Measurements from ENCODE around the gene UBL7. TPM values are rescaled to one million over a fixed set of nuclear protein-coding genes. Genes with fewer than 3 reads are reported as not detected.
"Not testable (repeated sequence)": the region's sequence is repeated elsewhere in the genome, so short reads cannot be mapped to it uniquely, and the experiment has no call there.

UBL7 gene
- total RNA-seq, 1 experiment from 2014 or later = 54.5 TPM

DNA sequence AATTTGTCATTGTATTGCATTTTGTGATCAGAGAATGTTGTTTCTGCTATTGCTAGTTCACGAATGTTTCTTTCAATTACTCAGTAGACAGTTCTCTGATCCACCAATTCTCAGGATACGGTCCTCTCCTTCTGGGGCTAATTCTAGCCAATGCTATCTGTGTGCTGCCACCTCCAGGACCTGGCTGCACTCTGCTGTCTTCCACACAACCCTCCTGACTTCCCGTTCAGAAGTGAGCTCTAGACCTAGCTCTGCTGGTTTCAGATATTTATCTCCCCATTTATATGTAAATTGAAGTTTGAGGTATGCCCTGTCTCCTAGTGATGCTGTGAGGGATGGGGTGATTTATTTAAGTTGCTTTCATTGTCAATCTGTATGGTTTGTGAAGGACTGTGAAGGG lies 21.7 kb upstream of the UBL7 start:
- H3K9me3 ChIP-seq (replicated peaks) = no peaks in the 10 kb centered on the region
- no peaks in the 10 kb centered on the region for H3K27me3 ChIP-seq (replicated peaks)
- no peak overlapping the region for H3K27ac ChIP-seq
- no peak for DNase-seq (ENCODE audit: low read depth in 1 of 2, low spot score in 2 of 2)
- no peak overlapping the region for H3K4me3 ChIP-seq
- no peaks in the 10 kb centered on the region for H3K36me3 ChIP-seq
- no peaks in the 10 kb centered on the region for H3K4me1 ChIP-seq (replicated peaks)

DNA sequence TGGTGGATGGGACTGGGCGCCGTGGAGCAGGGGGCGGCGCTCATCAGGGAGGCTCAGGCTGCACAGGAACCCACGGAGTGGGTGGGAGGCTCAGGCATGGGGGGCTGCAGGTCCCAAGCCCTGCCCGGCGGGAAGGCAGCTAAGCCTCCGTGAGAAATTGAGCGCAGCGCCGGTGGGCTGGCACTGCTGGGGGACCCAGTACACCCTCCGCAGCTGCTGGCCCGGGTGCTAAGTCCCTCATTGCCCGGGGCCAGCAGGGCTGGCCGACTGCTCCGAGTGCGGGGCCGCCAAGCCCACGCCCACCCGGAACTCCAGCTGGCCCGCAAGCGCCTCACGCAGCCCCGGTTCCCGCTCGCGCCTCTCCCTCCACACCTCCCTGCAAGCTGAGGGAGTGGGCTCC lies 19.4 kb upstream of the UBL7 start:
- not testable (repeated sequence) for H3K4me3 ChIP-seq; H3K4me1 ChIP-seq (replicated peaks); H3K27me3 ChIP-seq (replicated peaks); H3K9me3 ChIP-seq (replicated peaks); DNase-seq (ENCODE audit: low read depth in 1 of 2, low spot score in 2 of 2); H3K27ac ChIP-seq; H3K36me3 ChIP-seq

DNA sequence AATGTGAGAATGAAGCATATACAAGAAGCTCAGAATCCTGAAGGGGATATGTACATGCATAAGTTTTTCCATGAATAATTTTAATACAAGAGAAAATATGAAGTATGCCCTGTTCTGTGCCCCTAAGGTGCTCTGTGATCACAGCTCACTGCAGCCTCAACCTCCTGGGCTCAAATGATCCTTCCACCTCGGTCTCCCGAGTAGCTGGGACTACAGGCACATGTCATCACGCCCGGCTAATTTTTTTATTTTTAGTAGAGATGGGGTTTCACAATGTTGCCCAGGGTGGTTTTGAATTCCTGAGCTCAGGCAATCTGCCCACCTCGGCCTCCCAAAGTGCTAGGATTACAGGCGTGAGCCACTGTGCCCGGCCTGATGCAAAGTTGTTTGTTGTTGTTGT lies 10.7 kb upstream of the UBL7 start:
- H3K9me3 ChIP-seq (replicated peaks); DNase-seq (ENCODE audit: low read depth in 1 of 2, low spot score in 2 of 2); H3K27me3 ChIP-seq (replicated peaks); H3K4me3 ChIP-seq; H3K4me1 ChIP-seq (replicated peaks); H3K27ac ChIP-seq; H3K36me3 ChIP-seq: not testable (repeated sequence)

DNA sequence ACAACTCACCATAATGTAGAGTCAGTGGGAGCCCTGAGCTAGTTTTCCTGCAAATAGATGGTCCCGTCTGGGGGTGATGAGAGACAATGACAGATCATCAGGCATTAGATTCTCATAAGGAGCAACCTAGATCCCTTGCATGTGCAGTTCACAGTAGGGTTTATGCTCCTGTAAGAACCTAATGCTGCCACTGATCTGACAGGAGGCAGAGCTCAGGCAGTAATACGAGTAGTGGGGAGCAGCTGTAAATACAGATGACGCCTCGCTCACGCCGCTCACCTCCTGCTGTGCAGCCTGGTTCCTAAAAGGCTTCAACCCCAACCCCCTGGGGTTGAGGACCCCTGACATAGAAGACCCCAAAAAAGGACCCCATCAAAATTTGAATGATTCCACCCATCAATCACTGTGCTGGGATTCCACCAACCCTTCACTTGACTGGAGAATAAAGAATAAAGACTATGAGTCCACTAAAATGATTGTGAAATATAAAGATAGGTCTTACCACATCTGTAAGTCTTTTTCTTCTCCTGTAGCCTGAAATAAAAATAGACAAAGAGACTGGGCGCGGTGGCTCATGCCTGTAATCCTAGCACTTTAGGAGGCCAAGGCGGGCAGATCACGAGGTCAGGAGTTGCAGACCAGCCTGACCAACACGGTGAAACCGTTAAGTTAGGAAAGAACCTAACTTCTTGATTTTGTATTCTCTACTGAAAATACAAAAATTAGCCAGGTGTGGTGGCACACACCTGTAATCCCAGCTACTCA lies 9.9 kb upstream of the UBL7 start:
- Histone ChIP-seq H3K9me3 (replicated peaks) (no peaks in the 10 kb centered on the region), H3K27ac (no peak overlapping the region), H3K36me3 (peaks cover 4% of the 10 kb centered on the region; the same call in 1 of the 2 replicates), H3K27me3 (replicated peaks) (no peaks in the 10 kb centered on the region), H3K4me3 (no peak overlapping the region), H3K4me1 (replicated peaks) (no peaks in the 10 kb centered on the region)
- DNase-seq (ENCODE audit: low read depth in 1 of 2, low spot score in 2 of 2) = no peak

DNA sequence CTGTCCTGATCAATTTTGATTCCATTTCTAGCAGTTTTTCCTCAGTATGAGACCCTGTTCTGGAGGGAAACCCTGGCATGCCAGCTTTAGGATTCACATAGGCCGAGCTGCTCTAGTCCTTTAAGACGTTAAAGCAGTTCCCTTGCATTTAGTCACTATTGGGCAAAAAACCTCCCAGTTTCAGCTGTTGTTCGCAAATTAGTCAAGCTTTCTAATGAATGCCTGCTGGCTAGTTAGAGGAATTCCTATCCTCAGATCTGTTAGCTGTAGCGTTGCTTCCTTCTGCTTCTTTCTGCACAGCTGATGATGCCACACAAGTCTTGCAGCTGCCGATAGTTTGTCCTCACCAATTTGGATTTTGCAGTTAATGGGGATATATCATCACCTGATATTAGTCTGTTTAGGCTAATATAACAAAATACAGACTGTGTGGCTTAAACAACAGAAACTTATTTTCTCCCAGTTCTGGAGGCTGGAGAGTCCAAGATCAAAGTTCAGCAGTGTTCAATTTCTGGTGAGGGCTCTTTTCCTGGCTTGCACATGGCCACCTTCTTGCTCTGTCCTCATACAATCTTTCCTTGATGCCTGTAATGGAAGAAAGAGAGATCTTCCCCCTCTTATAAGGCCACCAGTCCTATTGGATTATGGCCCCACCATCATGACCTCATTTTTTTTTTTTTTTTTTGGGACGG lies 7.5 kb upstream of the UBL7 start:
- Histone ChIP-seq H3K4me1 (replicated peaks) (peaks cover under 1% of the 10 kb centered on the region; the same call in 1 of the 2 replicates), H3K27ac (no peak overlapping the region), H3K27me3 (replicated peaks) (no peaks in the 10 kb centered on the region), H3K36me3 (peaks cover 4% of the 10 kb centered on the region; the same call in 1 of the 2 replicates), H3K9me3 (replicated peaks) (no peaks in the 10 kb centered on the region), H3K4me3 (no peak overlapping the region)
- DNase-seq (ENCODE audit: low read depth in 1 of 2, low spot score in 2 of 2) = no peak

DNA sequence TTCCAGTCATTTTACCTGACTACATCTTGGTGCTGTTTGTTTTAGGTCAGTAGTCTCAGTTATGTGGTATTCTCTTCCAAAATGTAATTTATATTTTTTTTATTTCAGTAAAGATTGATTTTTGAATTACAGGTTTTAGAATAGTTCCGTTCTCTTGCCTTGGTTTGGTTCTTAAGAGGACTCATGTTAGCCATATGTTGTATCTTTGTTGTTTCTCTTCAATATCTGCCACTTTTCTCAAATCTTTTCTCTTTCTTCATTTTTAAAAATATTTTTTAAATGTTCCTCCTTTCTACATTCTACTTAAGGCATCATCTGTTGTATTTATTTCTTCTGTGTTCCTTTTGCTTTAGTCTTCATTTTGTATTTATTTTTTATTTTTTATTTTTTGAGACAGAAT lies 5.6 kb upstream of the UBL7 start:
- Histone ChIP-seq H3K9me3 (replicated peaks) (no peaks in the 10 kb centered on the region), H3K27ac (no peak overlapping the region), H3K36me3 (no peaks in the 10 kb centered on the region), H3K4me1 (replicated peaks) (peaks cover 16% of the 10 kb centered on the region), H3K27me3 (replicated peaks) (no peaks in the 10 kb centered on the region), H3K4me3 (no peak overlapping the region)
- DNase-seq (ENCODE audit: low read depth in 1 of 2, low spot score in 2 of 2) = no peak

DNA sequence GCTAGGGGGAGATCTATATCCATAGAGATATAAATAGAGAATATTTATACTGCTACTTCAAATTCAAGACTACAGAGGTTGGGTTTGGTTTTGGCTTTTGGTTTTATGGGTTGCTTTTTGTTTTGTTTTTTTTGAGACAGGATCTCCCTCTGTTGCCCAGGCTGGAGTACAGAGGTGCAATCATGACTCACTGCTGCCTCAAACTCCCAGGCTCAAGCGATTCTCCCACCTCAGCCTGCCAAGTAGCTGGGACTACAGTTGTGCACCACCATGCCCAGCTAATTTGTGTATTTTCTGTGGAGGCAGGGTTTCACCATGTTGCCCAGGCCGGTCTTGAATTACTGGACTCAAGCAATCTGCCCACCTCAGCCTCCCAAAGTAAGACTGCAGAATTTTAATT lies 3.9 kb upstream of the UBL7 start:
- H3K4me1 ChIP-seq (replicated peaks) = peaks cover 21% of the 10 kb centered on the region
- no peak for DNase-seq (ENCODE audit: low read depth in 1 of 2, low spot score in 2 of 2)
- H3K27me3 ChIP-seq (replicated peaks) = no peaks in the 10 kb centered on the region
- no peaks in the 10 kb centered on the region for H3K9me3 ChIP-seq (replicated peaks)
- H3K36me3 ChIP-seq = no peaks in the 10 kb centered on the region
- no peak overlapping the region for H3K27ac ChIP-seq
- no peak overlapping the region for H3K4me3 ChIP-seq

DNA sequence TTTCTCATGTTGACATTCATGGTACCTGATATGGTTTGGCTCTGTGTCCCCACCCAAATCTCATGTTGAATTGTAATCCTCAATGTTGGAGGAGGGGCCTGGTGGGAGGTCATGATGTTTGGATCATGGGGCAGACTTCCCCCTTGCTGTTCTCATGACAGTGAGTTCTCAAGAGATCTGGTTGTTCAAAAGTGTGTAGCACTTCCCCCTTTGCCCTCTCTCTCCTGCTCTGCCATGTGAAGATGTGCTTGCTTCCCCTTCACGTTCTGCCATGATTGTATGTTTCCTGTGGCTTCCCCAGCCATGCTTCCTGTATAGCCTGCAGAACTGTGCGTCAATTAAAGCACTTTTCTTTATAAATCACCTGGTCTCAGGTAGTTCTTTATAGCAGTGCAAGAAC lies 3.3 kb upstream of the UBL7 start:
- no peaks in the 10 kb centered on the region for H3K27me3 ChIP-seq (replicated peaks)
- no peaks in the 10 kb centered on the region for H3K36me3 ChIP-seq
- H3K4me3 ChIP-seq = no peak overlapping the region
- H3K4me1 ChIP-seq (replicated peaks) = peaks cover 21% of the 10 kb centered on the region
- H3K9me3 ChIP-seq (replicated peaks) = no peaks in the 10 kb centered on the region
- no peak for DNase-seq (ENCODE audit: low read depth in 1 of 2, low spot score in 2 of 2)
- no peak overlapping the region for H3K27ac ChIP-seq

DNA sequence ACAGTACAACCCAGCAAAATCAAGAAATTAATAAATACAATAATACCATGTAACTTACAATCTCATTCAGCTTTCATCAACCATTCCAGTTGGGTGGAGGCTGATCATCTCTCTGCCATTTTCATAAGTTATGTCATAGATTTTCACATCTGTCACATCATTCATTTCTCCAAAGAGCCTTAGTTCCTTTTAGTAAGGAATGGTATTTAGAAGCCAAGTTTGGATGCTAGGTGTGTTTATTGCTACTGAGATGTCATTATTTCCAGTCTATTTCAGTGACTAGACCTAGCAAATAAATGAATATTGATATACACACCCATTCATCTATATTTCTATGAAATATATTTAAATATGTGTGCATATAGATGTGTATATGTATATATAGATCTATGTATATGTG lies 2.7 kb upstream of the UBL7 start:
- Histone ChIP-seq H3K4me3 (no peak overlapping the region), H3K36me3 (no peaks in the 10 kb centered on the region), H3K4me1 (replicated peaks) (peaks cover 21% of the 10 kb centered on the region), H3K9me3 (replicated peaks) (no peaks in the 10 kb centered on the region), H3K27ac (no peak overlapping the region), H3K27me3 (replicated peaks) (no peaks in the 10 kb centered on the region)
- DNase-seq (ENCODE audit: low read depth in 1 of 2, low spot score in 2 of 2) = no peak

DNA sequence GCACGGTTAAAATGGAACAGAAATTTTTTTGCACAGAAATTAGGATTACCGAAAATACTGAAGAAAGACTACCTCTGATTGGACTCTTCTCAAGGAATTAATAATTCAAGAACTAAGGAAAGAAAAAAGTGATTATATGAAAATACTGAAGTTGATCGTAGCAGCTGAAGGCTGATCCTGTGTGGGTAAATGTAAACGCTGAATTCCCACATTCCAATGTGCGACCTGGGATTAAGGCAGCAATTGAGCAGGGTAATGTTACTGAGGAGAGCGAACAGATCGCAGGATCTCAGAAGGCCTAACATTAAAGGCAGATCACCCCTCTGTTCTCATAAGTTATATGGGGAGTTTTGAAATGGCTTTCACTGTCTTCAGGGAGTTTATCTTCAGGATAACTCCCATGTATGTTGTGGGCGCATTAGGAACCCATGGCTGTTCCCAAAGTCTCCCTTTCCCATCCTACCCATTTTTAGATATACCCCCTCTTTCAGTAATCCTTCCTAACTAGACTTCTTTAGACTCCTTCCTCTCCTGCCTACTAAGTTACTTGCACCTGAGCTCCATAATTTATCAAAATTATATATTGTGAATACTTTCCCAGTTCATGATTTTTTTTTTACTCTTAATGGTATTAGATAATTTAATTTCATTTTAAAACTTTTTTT lies 1.0 kb upstream of the UBL7 start:
- Histone ChIP-seq H3K27ac (peak overlapping the region; percentile 96), H3K4me1 (replicated peaks) (peaks cover 21% of the 10 kb centered on the region), H3K27me3 (replicated peaks) (no peaks in the 10 kb centered on the region), H3K4me3 (peak overlapping the region; percentile 53), H3K9me3 (replicated peaks) (no peaks in the 10 kb centered on the region), H3K36me3 (no peaks in the 10 kb centered on the region)
- DNase-seq (ENCODE audit: low read depth in 1 of 2, low spot score in 2 of 2) = no peak

DNA sequence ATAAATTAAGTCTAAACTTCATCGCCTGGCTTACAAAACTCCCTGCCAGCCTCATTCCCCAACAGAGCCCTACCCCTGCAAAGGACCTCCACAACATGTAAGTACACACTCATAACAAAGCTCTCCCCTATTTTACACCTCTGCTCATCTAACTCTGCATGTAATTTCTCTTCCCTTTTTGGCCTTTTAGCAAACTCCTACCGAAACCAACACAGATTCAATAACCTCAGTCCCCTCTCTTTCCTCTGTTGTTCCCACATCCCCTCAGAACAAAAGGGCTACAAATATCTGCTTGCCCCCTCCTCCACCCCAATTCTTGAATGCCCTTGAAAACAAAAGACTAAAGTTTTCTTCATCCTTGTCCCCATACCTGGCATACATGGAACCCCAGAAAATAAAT lies 662 bp downstream of the UBL7 start:
- H3K9me3 ChIP-seq (replicated peaks) = no peaks in the 10 kb centered on the region
- H3K4me3 ChIP-seq = peak overlapping the region; percentile 53
- H3K4me1 ChIP-seq (replicated peaks) = peaks cover 21% of the 10 kb centered on the region
- H3K36me3 ChIP-seq = 0 out of 2 replicates have a peak, but pooled peaks cover 4% of the 10 kb centered on the region
- H3K27ac ChIP-seq = peak overlapping the region; percentile 42; the same call in 1 of the 2 replicates
- H3K27me3 ChIP-seq (replicated peaks) = no peaks in the 10 kb centered on the region
- no peak for DNase-seq (ENCODE audit: low read depth in 1 of 2, low spot score in 2 of 2)

DNA sequence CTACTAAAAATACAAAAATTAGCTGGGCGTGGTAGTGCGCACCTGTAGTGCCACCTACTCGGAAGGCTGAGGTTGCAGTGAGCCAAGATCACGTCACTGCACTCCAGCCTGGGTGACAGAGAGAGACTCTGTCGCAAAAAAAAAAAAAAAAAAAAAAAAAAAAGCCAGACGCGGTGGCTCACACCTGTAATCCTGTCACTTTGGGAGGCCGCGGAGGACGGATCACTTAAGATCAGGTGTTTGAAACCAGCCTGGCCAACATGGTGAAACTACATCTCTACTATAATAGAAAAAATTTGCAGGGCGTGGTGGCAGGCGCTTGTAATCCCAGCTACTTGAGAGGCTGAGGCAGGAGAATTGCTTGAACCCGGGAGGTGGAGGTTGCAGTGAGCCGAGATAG lies 1.2 kb downstream of the UBL7 start:
- not testable (repeated sequence) for H3K27me3 ChIP-seq (replicated peaks); H3K36me3 ChIP-seq; H3K4me3 ChIP-seq; H3K9me3 ChIP-seq (replicated peaks); DNase-seq (ENCODE audit: low read depth in 1 of 2, low spot score in 2 of 2); H3K27ac ChIP-seq
- H3K4me1 ChIP-seq (replicated peaks) = peaks cover 21% of the 10 kb centered on the region

DNA sequence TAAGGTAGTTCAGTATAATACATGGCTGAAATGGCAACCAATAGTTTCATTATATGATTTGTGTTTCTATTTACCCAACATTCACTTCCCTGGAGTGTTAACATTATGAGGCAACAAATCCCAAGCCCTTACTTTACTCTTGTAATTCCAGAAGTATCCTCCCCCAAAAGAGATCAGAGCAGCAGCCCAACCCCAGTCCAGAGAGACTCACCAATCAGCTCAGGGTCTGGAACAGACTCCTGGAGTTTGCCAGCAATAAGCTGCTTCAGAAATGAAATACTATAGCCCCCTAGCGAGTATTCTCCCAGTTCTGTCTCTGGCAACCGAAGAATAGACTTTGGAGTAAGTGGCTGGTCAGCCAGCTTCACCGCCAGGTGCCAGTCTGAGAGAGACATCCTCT lies 2.5 kb downstream of the UBL7 start:
- no peak for DNase-seq (ENCODE audit: low read depth in 1 of 2, low spot score in 2 of 2)
- no peak overlapping the region for H3K4me3 ChIP-seq
- H3K9me3 ChIP-seq (replicated peaks) = no peaks in the 10 kb centered on the region
- H3K27ac ChIP-seq = no peak overlapping the region
- peaks cover 8% of the 10 kb centered on the region for H3K36me3 ChIP-seq
- peaks cover 21% of the 10 kb centered on the region for H3K4me1 ChIP-seq (replicated peaks)
- H3K27me3 ChIP-seq (replicated peaks) = no peaks in the 10 kb centered on the region

DNA sequence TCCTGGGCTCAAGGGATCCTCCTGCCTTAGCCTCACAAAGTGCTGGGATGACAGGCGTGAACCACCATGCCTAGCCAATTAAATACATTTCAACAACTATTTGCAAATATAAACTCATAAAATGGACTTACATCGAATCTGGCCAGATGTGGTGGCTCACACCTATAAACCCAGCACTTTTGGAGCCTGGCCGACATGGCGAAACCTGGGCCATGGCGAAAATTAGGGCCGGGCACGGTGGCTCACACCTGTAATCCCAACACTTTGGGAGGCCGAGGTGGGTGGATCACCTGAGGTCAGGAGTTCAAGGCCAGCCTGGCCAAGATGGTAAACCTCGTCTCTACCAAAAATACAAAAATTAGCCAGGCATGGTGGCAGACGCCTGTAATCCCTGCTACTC lies 3.9 kb downstream of the UBL7 start:
- H3K4me3 ChIP-seq; H3K4me1 ChIP-seq (replicated peaks); H3K27me3 ChIP-seq (replicated peaks); H3K9me3 ChIP-seq (replicated peaks); H3K27ac ChIP-seq; DNase-seq (ENCODE audit: low read depth in 1 of 2, low spot score in 2 of 2): not testable (repeated sequence)
- peaks cover 22% of the 10 kb centered on the region for H3K36me3 ChIP-seq
